SK-N-SH (cell line): ENCODE results near the gene FASLG. TPM values are rescaled to one million over a fixed set of nuclear protein-coding genes. Genes with fewer than 3 reads are reported as not detected.

Experiments
- CTCF ChIA-PET: fragments of 300-600, 350-600 bp; formaldehyde crosslinking; extraction: SDS; loops from one replicate; lab custom pipeline; 2021; lab: Yijun Ruan, JAX
- POLR2A ChIA-PET: fragments of 350-600 bp; sonication (Branson Sonifier 250); formaldehyde crosslinking; extraction: SDS; loops from one replicate; lab custom pipeline; 2020; ENCODE audit warnings: antibody characterized with exemption, inconsistent platforms; lab: Yijun Ruan, JAX
- DNase-seq: peaks from one replicate; pipeline ENCODE4 v3.0.0; 2012
- H2AFZ ChIP-seq: fragments of 200-600 bp; sonication (generic); 2 replicates; pipeline ENCODE4 v1.8.1; 2016; ENCODE audit warnings: antibody characterized with exemption, mild to moderate bottlenecking, low read depth
- H3F3A ChIP-seq: fragments of 200-600 bp; sonication (generic); replicated peaks from 2 replicates; pipeline ENCODE3; 2016; ENCODE audit warnings: antibody characterized with exemption, mild to moderate bottlenecking; ENCODE audit not compliant: insufficient read depth
- H3K27ac ChIP-seq, 2 experiments: fragments of 200-500 bp in 1 of 2; fragments of 200-600 bp in 1 of 2; sonication (Bioruptor generic) in 1 of 2; sonication (generic), shearing (Covaris generic) in 1 of 2; 2 replicates each; pipeline versions ENCODE4 v1.5.1 to v1.6.1; 2014 to 2016; ENCODE audit warnings: low read depth in 2 of 2, inconsistent platforms in 1 of 2, low read length in 1 of 2, mild to moderate bottlenecking in 1 of 2, mixed read lengths in 1 of 2
- H3K27me3 ChIP-seq: fragments of 200-600 bp; sonication (generic), shearing (Covaris generic); 2 replicates; pipeline ENCODE4 v1.6.1; 2016; ENCODE audit warnings: mixed run types; ENCODE audit not compliant: insufficient read depth
- H3K36me3 ChIP-seq, 2 experiments: fragments of 200-500 bp in 1 of 2; fragments of 200-600 bp in 1 of 2; sonication (Bioruptor generic) in 1 of 2; sonication (generic) in 1 of 2; replicated peaks in 1 of 2; 2 replicates each; pipeline versions ENCODE3 to v1.5.1; 2014 to 2016; ENCODE audit warnings: low read length in 1 of 2, mild to moderate bottlenecking in 1 of 2; ENCODE audit not compliant: insufficient read depth in 2 of 2, control insufficient read depth in 1 of 2
- H3K4me1 ChIP-seq, 2 experiments: fragments of 200-500 bp in 1 of 2; fragments of 200-600 bp in 1 of 2; sonication (Bioruptor generic) in 1 of 2; sonication (generic), shearing (Covaris generic) in 1 of 2; 2 replicates each; pipeline versions ENCODE4 v1.5.1 to v1.6.1; 2014 to 2016; ENCODE audit warnings: low read depth in 1 of 2, low read length in 1 of 2, mixed run types in 1 of 2; ENCODE audit not compliant: insufficient read depth in 2 of 2, control insufficient read depth in 1 of 2
- H3K4me2 ChIP-seq: fragments of 200-600 bp; sonication (generic), shearing (Covaris generic); 2 replicates; pipeline ENCODE4 v1.6.1; 2017; ENCODE audit warnings: mixed run types
- H3K4me3 ChIP-seq, 2 experiments: fragments of 200-500 bp in 1 of 2; fragments of 200-600 bp in 1 of 2; sonication (Bioruptor generic) in 1 of 2; sonication (generic), shearing (Covaris generic) in 1 of 2; 2 replicates each; pipeline versions ENCODE4 v1.5.1 to v1.8.1; 2014 to 2016; ENCODE audit warnings: low read depth in 2 of 2, inconsistent platforms in 1 of 2, low read length in 1 of 2, mild to moderate bottlenecking in 1 of 2, mixed read lengths in 1 of 2, moderate library complexity in 1 of 2
- H3K79me2 ChIP-seq: fragments of 200-600 bp; sonication (generic); 2 replicates; pipeline ENCODE4 v1.8.1; 2017; ENCODE audit warnings: mild to moderate bottlenecking; ENCODE audit not compliant: insufficient read depth
- H3K9ac ChIP-seq: fragments of 200-600 bp; sonication (generic); 2 replicates; pipeline ENCODE4 v1.6.1; 2017; ENCODE audit warnings: mixed run types
- H3K9me2 ChIP-seq: fragments of 200-600 bp; sonication (generic); 2 replicates; pipeline ENCODE4 v1.6.1; 2017; ENCODE audit warnings: mixed run types
- H3K9me3 ChIP-seq: fragments of 200-600 bp; sonication (generic); 2 replicates; pipeline ENCODE4 v1.6.1; 2017; ENCODE audit warnings: mixed run types, mild to moderate bottlenecking, moderate library complexity
- H4K20me1 ChIP-seq: fragments of 200-600 bp; sonication (generic); 2 replicates; pipeline ENCODE4 v1.6.1; 2017; ENCODE audit warnings: mild to moderate bottlenecking, mixed run types; ENCODE audit not compliant: insufficient read depth
- ELF1 ChIP-seq: IDR thresholded peaks from 2 replicates; pipeline ENCODE4 v1.4.0; 2012
- EZH2phosphoT487 ChIP-seq: fragments of 200-600 bp; sonication (generic); IDR thresholded peaks from 2 replicates; pipeline ENCODE4 v1.6.1; 2017; ENCODE audit warnings: low read depth, mixed run types, mild to moderate bottlenecking, antibody characterized with exemption, moderate library complexity, borderline replicate concordance
- FOSL2 ChIP-seq: IDR thresholded peaks from 2 replicates; pipeline ENCODE4 v1.4.0; 2012; ENCODE audit warnings: low read depth, mild to moderate bottlenecking, moderate library complexity, borderline replicate concordance
- GABPA ChIP-seq: IDR thresholded peaks from 2 replicates; pipeline ENCODE4 v1.4.0; 2012; ENCODE audit warnings: low read depth, mild to moderate bottlenecking
- GATA2 ChIP-seq: sonication (generic); formaldehyde crosslinking; IDR thresholded peaks from 2 replicates; pipeline ENCODE4 v1.5.0; 2020; ENCODE audit warnings: mild to moderate bottlenecking, missing genetic modification reagents
- JUND ChIP-seq: IDR thresholded peaks from 2 replicates; pipeline ENCODE4 v1.4.0; 2012
- MXI1 ChIP-seq: IDR thresholded peaks from 2 replicates; pipeline ENCODE4 v1.6.1; 2012; ENCODE audit warnings: mild to moderate bottlenecking, low read depth, low read length, improper control_type of control experiment
- NRF1 ChIP-seq: IDR thresholded peaks from 2 replicates; pipeline ENCODE4 v1.6.1; 2012; ENCODE audit warnings: low read depth, mild to moderate bottlenecking, low read length
- POLR2AphosphoS5 ChIP-seq: IDR thresholded peaks from 2 replicates; pipeline ENCODE4 v1.6.1; 2012; ENCODE audit warnings: low read depth, low read length
- RCOR1 ChIP-seq: fragments of 150-350 bp; IDR thresholded peaks from 2 replicates; pipeline ENCODE4 v1.6.1; 2017; ENCODE audit warnings: antibody characterized with exemption, low read length
- RFX5 ChIP-seq: IDR thresholded peaks from 2 replicates; pipeline ENCODE4 v1.6.1; 2012; ENCODE audit warnings: mild to moderate bottlenecking, improper control_type of control experiment, low read length
- RXRA ChIP-seq: IDR thresholded peaks from 2 replicates; pipeline ENCODE4 v1.4.0; 2012; ENCODE audit warnings: low read depth, mild to moderate bottlenecking, borderline replicate concordance
- TAF1 ChIP-seq: IDR thresholded peaks from 2 replicates; pipeline ENCODE4 v1.6.1; 2012; ENCODE audit warnings: low read depth, mild to moderate bottlenecking, low read length, moderate library complexity, borderline replicate concordance
- YY1 ChIP-seq: IDR thresholded peaks from 2 replicates; pipeline ENCODE4 v1.4.0; 2012; ENCODE audit warnings: low read depth, mild to moderate bottlenecking
- WGBS: methylation state at CpG from one replicate; pipeline ENCODE4 v1.1.6; 2017; ENCODE audit warnings: low lambda C conversion rate; 5-methylcytosine and 5-hydroxymethylcytosine counted together
- polyA plus RNA-seq, 3 experiments: library from polyadenylated mRNA; depleted of rRNA; stranded (reverse); fragments of >200 nt; gene quantifications; 2 replicates each; pipeline ENCODE4 v1.2.3, GENCODE V29; 2012
- TF ChIP-seq, protein P1 (sequence below): fragments of 150-350 bp; IDR thresholded peaks from 2 replicates; pipeline ENCODE4 v1.6.1; 2016; ENCODE audit warnings: mild to moderate bottlenecking, low read depth, low read length
- TF ChIP-seq, protein P2 (sequence below): IDR thresholded peaks from 2 replicates; pipeline ENCODE4; 2012
- TF ChIP-seq, protein P3 (sequence below): fragments of 150-350 bp; IDR thresholded peaks from 2 replicates; pipeline ENCODE4 v1.6.1; 2017; ENCODE audit warnings: antibody characterized with exemption, low read length, low read depth, borderline replicate concordance
- TF ChIP-seq, protein P4 (sequence below): IDR thresholded peaks from 2 replicates; pipeline ENCODE4 v1.4.0; 2012; ENCODE audit warnings: low read depth, borderline replicate concordance
- TF ChIP-seq, protein P5 (sequence below): IDR thresholded peaks from 2 replicates; pipeline ENCODE4 v1.4.0; 2012; ENCODE audit warnings: low read depth
- TF ChIP-seq, protein P6 (sequence below): IDR thresholded peaks from 2 replicates; pipeline ENCODE4 v1.6.1; 2012; ENCODE audit warnings: mild to moderate bottlenecking, low read depth, low read length, moderate library complexity
- TF ChIP-seq, protein P7 (sequence below): IDR thresholded peaks from 2 replicates; pipeline ENCODE4 v1.4.0; 2012; ENCODE audit warnings: low read depth, borderline replicate concordance

Gene FASLG
- polyA plus RNA-seq, 1 of the 3 experiments (the other 2 are of a cell fraction) = not detected

DNA sequence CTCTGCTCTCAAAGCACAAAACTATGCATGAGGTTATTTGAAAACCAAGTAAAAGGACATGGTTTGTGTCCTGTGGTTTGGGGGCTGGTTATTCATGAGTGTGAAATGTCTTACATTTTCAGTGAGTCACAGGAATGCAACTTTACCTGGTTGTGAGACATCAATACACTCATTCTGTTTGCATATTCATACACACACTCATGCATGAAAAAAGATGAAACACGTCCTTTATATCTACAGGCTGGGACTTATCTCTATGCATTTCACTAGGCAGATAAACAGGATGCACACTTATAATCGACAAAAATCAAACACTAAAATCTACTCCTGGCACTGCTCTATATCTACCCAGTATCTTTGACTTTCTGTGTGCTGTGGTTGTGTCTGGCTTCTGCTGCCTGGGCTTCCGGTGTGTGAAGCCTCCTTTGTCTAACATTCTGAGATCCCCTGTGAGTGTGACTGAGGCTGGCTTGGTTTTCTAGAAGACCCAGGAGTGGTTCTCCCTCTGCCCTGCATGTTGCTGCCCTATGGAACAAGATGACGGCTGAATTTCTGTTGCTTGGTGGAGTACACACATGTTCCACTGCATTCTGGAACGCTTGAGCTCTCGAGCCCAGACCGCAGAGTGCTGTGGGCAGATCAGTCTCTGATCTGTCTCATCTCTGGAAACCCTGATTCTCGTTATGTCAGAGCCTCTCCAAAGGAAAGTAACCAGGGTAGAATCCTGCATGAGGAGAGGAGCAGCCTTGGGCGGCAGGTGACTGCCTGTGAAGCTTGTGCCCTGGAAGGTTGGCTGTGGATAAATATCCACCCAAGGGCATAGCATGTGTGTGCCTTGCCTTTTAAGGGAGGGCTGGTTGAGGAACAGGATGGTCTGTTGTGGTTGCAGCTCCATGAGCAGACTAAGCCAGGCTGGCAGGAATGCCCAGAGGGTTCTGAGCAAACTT, 19.7 kb upstream of the FASLG start:
- 31% methylated on average over 6 of the region's 9 CpGs for WGBS
- H3K36me3 ChIP-seq = no peaks in the 10 kb centered on the region
- H3K4me1 ChIP-seq = peaks cover 17 to 26% of the 10 kb centered on the region in 2 experiments; a peak in 3 of 4 replicates
- H3K27me3 ChIP-seq = no peaks in the 10 kb centered on the region
- H3K9me2 ChIP-seq = no peaks in the 10 kb centered on the region
- H3K9me3 ChIP-seq = no peaks in the 10 kb centered on the region
- H3F3A ChIP-seq = peaks cover 33% of the 10 kb centered on the region
- H3K27ac ChIP-seq = peak overlapping the region; percentile 89
- ChIA-PET POLR2A (no interaction called here), CTCF (interaction anchor here (0.5 to 2.5 kb wide), 2 partner anchors 29 to 32 kb away, joined by 3 to 8 read pairs; no protein-coding TSS in a partner anchor)
- peak; percentile 22 for DNase-seq
- H3K79me2 ChIP-seq = no peaks in the 10 kb centered on the region
- peak overlapping the region; percentile 50 for H3K4me2 ChIP-seq
- no peaks in the 10 kb centered on the region for H4K20me1 ChIP-seq
- H2AFZ ChIP-seq = peak overlapping the region; percentile 63
- H3K4me3 ChIP-seq = peak overlapping the region in 1 of 2 experiments; percentile 20; a peak in 2 of 4 replicates
- H3K9ac ChIP-seq = peak overlapping the region; percentile 66
- TF ChIP-seq, protein P1, sequence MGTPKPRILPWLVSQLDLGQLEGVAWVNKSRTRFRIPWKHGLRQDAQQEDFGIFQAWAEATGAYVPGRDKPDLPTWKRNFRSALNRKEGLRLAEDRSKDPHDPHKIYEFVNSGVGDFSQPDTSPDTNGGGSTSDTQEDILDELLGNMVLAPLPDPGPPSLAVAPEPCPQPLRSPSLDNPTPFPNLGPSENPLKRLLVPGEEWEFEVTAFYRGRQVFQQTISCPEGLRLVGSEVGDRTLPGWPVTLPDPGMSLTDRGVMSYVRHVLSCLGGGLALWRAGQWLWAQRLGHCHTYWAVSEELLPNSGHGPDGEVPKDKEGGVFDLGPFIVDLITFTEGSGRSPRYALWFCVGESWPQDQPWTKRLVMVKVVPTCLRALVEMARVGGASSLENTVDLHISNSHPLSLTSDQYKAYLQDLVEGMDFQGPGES = no peak
- TF ChIP-seq GATA2 (no peak), ELF1 (no peak), JUND (peak; percentile 99), NRF1 (no peak), MXI1 (no peak), RFX5 (no peak), GABPA (no peak), RCOR1 (no peak), EZH2phosphoT487 (no peak), RXRA (peak; percentile 77; the same call in 1 of the 2 replicates), POLR2AphosphoS5 (peak; percentile 88; the same call in 1 of the 2 replicates), YY1 (no peak), FOSL2 (peak; percentile 100), TAF1 (0 out of 2 replicates have a peak, but pooled peaks have one; percentile 22)
- TF ChIP-seq, protein P2, sequence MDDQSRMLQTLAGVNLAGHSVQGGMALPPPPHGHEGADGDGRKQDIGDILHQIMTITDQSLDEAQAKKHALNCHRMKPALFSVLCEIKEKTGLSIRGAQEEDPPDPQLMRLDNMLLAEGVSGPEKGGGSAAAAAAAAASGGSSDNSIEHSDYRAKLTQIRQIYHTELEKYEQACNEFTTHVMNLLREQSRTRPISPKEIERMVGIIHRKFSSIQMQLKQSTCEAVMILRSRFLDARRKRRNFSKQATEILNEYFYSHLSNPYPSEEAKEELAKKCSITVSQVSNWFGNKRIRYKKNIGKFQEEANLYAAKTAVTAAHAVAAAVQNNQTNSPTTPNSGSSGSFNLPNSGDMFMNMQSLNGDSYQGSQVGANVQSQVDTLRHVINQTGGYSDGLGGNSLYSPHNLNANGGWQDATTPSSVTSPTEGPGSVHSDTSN = peak; percentile 91
- TF ChIP-seq, protein P3, sequence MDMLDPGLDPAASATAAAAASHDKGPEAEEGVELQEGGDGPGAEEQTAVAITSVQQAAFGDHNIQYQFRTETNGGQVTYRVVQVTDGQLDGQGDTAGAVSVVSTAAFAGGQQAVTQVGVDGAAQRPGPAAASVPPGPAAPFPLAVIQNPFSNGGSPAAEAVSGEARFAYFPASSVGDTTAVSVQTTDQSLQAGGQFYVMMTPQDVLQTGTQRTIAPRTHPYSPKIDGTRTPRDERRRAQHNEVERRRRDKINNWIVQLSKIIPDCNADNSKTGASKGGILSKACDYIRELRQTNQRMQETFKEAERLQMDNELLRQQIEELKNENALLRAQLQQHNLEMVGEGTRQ = no peak
- TF ChIP-seq, protein P4, sequence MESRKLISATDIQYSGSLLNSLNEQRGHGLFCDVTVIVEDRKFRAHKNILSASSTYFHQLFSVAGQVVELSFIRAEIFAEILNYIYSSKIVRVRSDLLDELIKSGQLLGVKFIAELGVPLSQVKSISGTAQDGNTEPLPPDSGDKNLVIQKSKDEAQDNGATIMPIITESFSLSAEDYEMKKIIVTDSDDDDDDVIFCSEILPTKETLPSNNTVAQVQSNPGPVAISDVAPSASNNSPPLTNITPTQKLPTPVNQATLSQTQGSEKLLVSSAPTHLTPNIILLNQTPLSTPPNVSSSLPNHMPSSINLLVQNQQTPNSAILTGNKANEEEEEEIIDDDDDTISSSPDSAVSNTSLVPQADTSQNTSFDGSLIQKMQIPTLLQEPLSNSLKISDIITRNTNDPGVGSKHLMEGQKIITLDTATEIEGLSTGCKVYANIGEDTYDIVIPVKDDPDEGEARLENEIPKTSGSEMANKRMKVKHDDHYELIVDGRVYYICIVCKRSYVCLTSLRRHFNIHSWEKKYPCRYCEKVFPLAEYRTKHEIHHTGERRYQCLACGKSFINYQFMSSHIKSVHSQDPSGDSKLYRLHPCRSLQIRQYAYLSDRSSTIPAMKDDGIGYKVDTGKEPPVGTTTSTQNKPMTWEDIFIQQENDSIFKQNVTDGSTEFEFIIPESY = peak; percentile 74
- TF ChIP-seq, protein P5, sequence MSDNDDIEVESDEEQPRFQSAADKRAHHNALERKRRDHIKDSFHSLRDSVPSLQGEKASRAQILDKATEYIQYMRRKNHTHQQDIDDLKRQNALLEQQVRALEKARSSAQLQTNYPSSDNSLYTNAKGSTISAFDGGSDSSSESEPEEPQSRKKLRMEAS = peak; percentile 57
- TF ChIP-seq, protein P6, sequence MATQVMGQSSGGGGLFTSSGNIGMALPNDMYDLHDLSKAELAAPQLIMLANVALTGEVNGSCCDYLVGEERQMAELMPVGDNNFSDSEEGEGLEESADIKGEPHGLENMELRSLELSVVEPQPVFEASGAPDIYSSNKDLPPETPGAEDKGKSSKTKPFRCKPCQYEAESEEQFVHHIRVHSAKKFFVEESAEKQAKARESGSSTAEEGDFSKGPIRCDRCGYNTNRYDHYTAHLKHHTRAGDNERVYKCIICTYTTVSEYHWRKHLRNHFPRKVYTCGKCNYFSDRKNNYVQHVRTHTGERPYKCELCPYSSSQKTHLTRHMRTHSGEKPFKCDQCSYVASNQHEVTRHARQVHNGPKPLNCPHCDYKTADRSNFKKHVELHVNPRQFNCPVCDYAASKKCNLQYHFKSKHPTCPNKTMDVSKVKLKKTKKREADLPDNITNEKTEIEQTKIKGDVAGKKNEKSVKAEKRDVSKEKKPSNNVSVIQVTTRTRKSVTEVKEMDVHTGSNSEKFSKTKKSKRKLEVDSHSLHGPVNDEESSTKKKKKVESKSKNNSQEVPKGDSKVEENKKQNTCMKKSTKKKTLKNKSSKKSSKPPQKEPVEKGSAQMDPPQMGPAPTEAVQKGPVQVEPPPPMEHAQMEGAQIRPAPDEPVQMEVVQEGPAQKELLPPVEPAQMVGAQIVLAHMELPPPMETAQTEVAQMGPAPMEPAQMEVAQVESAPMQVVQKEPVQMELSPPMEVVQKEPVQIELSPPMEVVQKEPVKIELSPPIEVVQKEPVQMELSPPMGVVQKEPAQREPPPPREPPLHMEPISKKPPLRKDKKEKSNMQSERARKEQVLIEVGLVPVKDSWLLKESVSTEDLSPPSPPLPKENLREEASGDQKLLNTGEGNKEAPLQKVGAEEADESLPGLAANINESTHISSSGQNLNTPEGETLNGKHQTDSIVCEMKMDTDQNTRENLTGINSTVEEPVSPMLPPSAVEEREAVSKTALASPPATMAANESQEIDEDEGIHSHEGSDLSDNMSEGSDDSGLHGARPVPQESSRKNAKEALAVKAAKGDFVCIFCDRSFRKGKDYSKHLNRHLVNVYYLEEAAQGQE = 0 out of 2 replicates have a peak, but pooled peaks have one; percentile 21
- TF ChIP-seq, protein P7, sequence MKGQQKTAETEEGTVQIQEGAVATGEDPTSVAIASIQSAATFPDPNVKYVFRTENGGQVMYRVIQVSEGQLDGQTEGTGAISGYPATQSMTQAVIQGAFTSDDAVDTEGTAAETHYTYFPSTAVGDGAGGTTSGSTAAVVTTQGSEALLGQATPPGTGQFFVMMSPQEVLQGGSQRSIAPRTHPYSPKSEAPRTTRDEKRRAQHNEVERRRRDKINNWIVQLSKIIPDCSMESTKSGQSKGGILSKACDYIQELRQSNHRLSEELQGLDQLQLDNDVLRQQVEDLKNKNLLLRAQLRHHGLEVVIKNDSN = no peak
